Stomach (tissue), 4 donors: ENCODE measurements around the gene PPBP.

ENCODE experiments used
- POLR2A ChIP-seq, 4 donors: fragments of 450-650 bp; IDR thresholded peaks; one replicate each; pipeline ENCODE4 v1.6.1; 2016; ENCODE audit warnings: antibody characterized with exemption in 4 of 4, control low read depth in 2 of 4, mild to moderate bottlenecking in 1 of 4, moderate library complexity in 1 of 4
- POLR2AphosphoS5 ChIP-seq, 3 donors: sonication (generic); formaldehyde crosslinking; IDR thresholded peaks; one replicate each; pipeline ENCODE4 v1.6.1; 2016; ENCODE audit warnings: antibody characterized with exemption in 3 of 3
- TF ChIP-seq, protein P1 (sequence below), 7 experiments: fragments of 450-650 bp in 4 of 7; fragments of 200-600 bp in 3 of 7; sonication (generic) in 3 of 7; IDR thresholded peaks; one replicate each; pipeline ENCODE4 v1.5.1; 2016 to 2019; ENCODE audit warnings: antibody characterized with exemption in 7 of 7, control low read depth in 2 of 7, mild to moderate bottlenecking in 1 of 7

DNA sequence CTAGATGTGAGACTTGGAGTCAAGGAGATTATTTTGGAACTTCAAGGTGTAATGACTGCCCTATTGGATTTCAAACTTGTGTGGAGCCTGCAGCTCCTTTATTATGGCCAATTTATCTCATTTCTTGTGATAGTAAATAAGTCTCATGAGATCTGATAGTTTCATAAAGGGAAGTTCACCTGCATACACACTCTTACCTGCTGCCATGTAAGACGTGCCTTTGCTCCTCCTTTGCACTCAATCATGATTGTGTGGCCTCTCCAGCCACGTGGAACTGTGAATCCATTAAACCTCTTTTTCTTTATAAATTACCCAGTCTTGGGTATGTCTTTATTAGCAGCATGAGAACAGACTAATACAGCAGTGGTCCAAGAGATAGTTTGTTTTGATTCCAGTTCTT, 25.3 kb downstream of the PPBP start:
- TF ChIP-seq POLR2A (IDR thresholded peaks at IDR 0.05) (no peak), POLR2AphosphoS5 (IDR thresholded peaks at IDR 0.05) (no peak)
- TF ChIP-seq, protein P1, sequence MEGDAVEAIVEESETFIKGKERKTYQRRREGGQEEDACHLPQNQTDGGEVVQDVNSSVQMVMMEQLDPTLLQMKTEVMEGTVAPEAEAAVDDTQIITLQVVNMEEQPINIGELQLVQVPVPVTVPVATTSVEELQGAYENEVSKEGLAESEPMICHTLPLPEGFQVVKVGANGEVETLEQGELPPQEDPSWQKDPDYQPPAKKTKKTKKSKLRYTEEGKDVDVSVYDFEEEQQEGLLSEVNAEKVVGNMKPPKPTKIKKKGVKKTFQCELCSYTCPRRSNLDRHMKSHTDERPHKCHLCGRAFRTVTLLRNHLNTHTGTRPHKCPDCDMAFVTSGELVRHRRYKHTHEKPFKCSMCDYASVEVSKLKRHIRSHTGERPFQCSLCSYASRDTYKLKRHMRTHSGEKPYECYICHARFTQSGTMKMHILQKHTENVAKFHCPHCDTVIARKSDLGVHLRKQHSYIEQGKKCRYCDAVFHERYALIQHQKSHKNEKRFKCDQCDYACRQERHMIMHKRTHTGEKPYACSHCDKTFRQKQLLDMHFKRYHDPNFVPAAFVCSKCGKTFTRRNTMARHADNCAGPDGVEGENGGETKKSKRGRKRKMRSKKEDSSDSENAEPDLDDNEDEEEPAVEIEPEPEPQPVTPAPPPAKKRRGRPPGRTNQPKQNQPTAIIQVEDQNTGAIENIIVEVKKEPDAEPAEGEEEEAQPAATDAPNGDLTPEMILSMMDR (IDR thresholded peaks at IDR 0.05), result no peak
